ENCODE measurements around the gene HOXB7.

The HOXB7 gene

GRCh38 chr17:48601539-48602425 is 9.0 kb downstream of the HOXB7 start:
- H3K27me3 ChIP-seq (replicated peaks) = peaks cover 100% of the 10 kb centered on the region
- no peak for DNase-seq
- in situ Hi-C loops (cut with HindIII; ENCODE audit: low pct_ligation_motif_present, low sequenced_read_pairs) = no loop called here
- no peak overlapping the region for H3K27ac ChIP-seq
- H3K36me3 ChIP-seq (replicated peaks) = no peaks in the 10 kb centered on the region
- H3K4me3 ChIP-seq (ENCODE audit: low read depth, low read length) = no peak overlapping the region
- no peak for TF ChIP-seq CTCF (IDR thresholded peaks at IDR 0.05; ENCODE audit: low read depth, low read length, missing control alignments)

- TF ChIP-seq CTCF (IDR thresholded peaks at IDR 0.05; ENCODE audit: low read depth, low read length, missing control alignments) = no peak
- in situ Hi-C loops (cut with HindIII; ENCODE audit: low pct_ligation_motif_present, low sequenced_read_pairs) = no loop called here
- no peaks in the 10 kb centered on the region for H3K36me3 ChIP-seq (replicated peaks)
- peaks cover 100% of the 10 kb centered on the region for H3K27me3 ChIP-seq (replicated peaks)
- no peak overlapping the region for H3K4me3 ChIP-seq (ENCODE audit: low read depth, low read length)
- DNase-seq = no peak
- no peak overlapping the region for H3K27ac ChIP-seq
These were observed 9.6 kb downstream of the HOXB7 start for GRCh38 chr17:48601207-48601538.

GRCh38 chr17:48600244-48601098 is 10.3 kb downstream of the HOXB7 start:
- TF ChIP-seq CTCF (IDR thresholded peaks at IDR 0.05; ENCODE audit: low read depth, low read length, missing control alignments) = no peak
- no peak for DNase-seq
- Histone ChIP-seq H3K4me3 (ENCODE audit: low read depth, low read length) (no peak overlapping the region), H3K36me3 (replicated peaks) (no peaks in the 10 kb centered on the region), H3K27me3 (replicated peaks) (peaks cover 100% of the 10 kb centered on the region), H3K27ac (no peak overlapping the region)
- in situ Hi-C loops (cut with HindIII; ENCODE audit: low pct_ligation_motif_present, low sequenced_read_pairs) = no loop called here

GRCh38 chr17:48599354-48599753 is 11.5 kb downstream of the HOXB7 start:
- Histone ChIP-seq H3K27ac (no peak overlapping the region), H3K27me3 (replicated peaks) (peaks cover 100% of the 10 kb centered on the region), H3K4me3 (ENCODE audit: low read depth, low read length) (no peak overlapping the region), H3K36me3 (replicated peaks) (no peaks in the 10 kb centered on the region)
- in situ Hi-C loops (cut with HindIII; ENCODE audit: low pct_ligation_motif_present, low sequenced_read_pairs) = no loop called here
- no peak for TF ChIP-seq CTCF (IDR thresholded peaks at IDR 0.05; ENCODE audit: low read depth, low read length, missing control alignments)
- no peak for DNase-seq

- no peaks in the 10 kb centered on the region for H3K36me3 ChIP-seq (replicated peaks)
- peaks cover 100% of the 10 kb centered on the region for H3K27me3 ChIP-seq (replicated peaks)
- no peak for DNase-seq
- TF ChIP-seq CTCF (IDR thresholded peaks at IDR 0.05; ENCODE audit: low read depth, low read length, missing control alignments) = no peak
- in situ Hi-C loops (cut with HindIII; ENCODE audit: low pct_ligation_motif_present, low sequenced_read_pairs) = no loop called here
- no peak overlapping the region for H3K4me3 ChIP-seq (ENCODE audit: low read depth, low read length)
- no peak overlapping the region for H3K27ac ChIP-seq
These were observed 12.1 kb downstream of the HOXB7 start for GRCh38 chr17:48598736-48599135.
